KMS-11 (cell line): ENCODE measurements around the gene MED27.

ENCODE experiments used
- H2AFZ ChIP-seq: fragments of 200-600 bp; sonication (generic); 2 replicates; pipeline ENCODE4 v1.6.1; 2016; ENCODE audit warnings: antibody characterized with exemption, mixed run types, low read depth
- H3K27ac ChIP-seq: fragments of 200-600 bp; sonication (generic); 2 replicates; pipeline ENCODE4 v1.6.1; 2016; ENCODE audit warnings: mild to moderate bottlenecking, mixed run types
- H3K27me3 ChIP-seq: fragments of 200-600 bp; sonication (generic); 2 replicates; pipeline ENCODE4 v1.6.1; 2017; ENCODE audit warnings: mild to moderate bottlenecking, low read depth, mixed run types, moderate library complexity; ENCODE audit not compliant: insufficient read depth
- H3K36me3 ChIP-seq: fragments of 200-600 bp; sonication (generic); 2 replicates; pipeline ENCODE4 v1.6.1; 2017; ENCODE audit warnings: mild to moderate bottlenecking, mixed run types; ENCODE audit not compliant: insufficient read depth
- H3K4me1 ChIP-seq: fragments of 200-600 bp; sonication (generic); 2 replicates; pipeline ENCODE4 v1.6.1; 2016; ENCODE audit warnings: mild to moderate bottlenecking, low read depth, mixed run types; ENCODE audit not compliant: poor library complexity, severe bottlenecking
- H3K4me2 ChIP-seq: fragments of 200-600 bp; sonication (generic); 2 replicates; pipeline ENCODE4 v1.7.0; 2016; ENCODE audit warnings: mild to moderate bottlenecking, mixed run types
- H3K4me3 ChIP-seq: fragments of 200-600 bp; sonication (generic); IDR thresholded peaks from 2 replicates; pipeline ENCODE4 v1.6.1; 2017; ENCODE audit warnings: low read depth, low read length, mixed read lengths; ENCODE audit not compliant: insufficient read depth
- H3K79me2 ChIP-seq: fragments of 200-600 bp; sonication (generic); 2 replicates; pipeline ENCODE4 v1.6.1; 2016; ENCODE audit warnings: low read depth, mixed run types; ENCODE audit not compliant: insufficient read depth
- H3K9ac ChIP-seq: fragments of 200-600 bp; sonication (generic); 2 replicates; pipeline ENCODE4 v1.6.1; 2016; ENCODE audit warnings: mild to moderate bottlenecking, mixed run types
- H4K20me1 ChIP-seq: fragments of 200-600 bp; sonication (generic); 2 replicates; pipeline ENCODE4 v1.6.1; 2016; ENCODE audit warnings: mild to moderate bottlenecking, mixed run types; ENCODE audit not compliant: insufficient read depth
- TF ChIP-seq, protein P1 (sequence below): fragments of 200-600 bp; sonication (generic); conservative IDR thresholded peaks from 2 replicates; pipeline ENCODE4 v1.6.1; 2017; ENCODE audit warnings: low read depth, mild to moderate bottlenecking, antibody characterized with exemption, low read length, moderate library complexity, mixed read lengths

The MED27 gene

GRCh38 chr9:131826053-131826452 lies 253.6 kb downstream of the MED27 start:
- H3K9ac ChIP-seq, result no peak overlapping the region
- no peaks in the 10 kb centered on the region for H3K36me3 ChIP-seq
- H3K4me2 ChIP-seq, result no peak overlapping the region
- H3K4me3 ChIP-seq, result no peak overlapping the region
- H3K27me3 ChIP-seq, result peaks cover 88% of the 10 kb centered on the region
- H2AFZ ChIP-seq, result no peak overlapping the region
- TF ChIP-seq, protein P1, sequence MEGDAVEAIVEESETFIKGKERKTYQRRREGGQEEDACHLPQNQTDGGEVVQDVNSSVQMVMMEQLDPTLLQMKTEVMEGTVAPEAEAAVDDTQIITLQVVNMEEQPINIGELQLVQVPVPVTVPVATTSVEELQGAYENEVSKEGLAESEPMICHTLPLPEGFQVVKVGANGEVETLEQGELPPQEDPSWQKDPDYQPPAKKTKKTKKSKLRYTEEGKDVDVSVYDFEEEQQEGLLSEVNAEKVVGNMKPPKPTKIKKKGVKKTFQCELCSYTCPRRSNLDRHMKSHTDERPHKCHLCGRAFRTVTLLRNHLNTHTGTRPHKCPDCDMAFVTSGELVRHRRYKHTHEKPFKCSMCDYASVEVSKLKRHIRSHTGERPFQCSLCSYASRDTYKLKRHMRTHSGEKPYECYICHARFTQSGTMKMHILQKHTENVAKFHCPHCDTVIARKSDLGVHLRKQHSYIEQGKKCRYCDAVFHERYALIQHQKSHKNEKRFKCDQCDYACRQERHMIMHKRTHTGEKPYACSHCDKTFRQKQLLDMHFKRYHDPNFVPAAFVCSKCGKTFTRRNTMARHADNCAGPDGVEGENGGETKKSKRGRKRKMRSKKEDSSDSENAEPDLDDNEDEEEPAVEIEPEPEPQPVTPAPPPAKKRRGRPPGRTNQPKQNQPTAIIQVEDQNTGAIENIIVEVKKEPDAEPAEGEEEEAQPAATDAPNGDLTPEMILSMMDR, result no peak
- no peaks in the 10 kb centered on the region for H4K20me1 ChIP-seq
- no peak overlapping the region for H3K27ac ChIP-seq
- no peaks in the 10 kb centered on the region for H3K79me2 ChIP-seq
- H3K4me1 ChIP-seq, result no peaks in the 10 kb centered on the region

- Histone ChIP-seq H3K9ac (no peak overlapping the region), H3K27me3 (peaks cover 89% of the 10 kb centered on the region), H3K4me2 (no peak overlapping the region)
These were observed 254.6 kb downstream of the MED27 start for GRCh38 chr9:131824953-131825495.

GRCh38 chr9:131824155-131824594 lies 255.5 kb downstream of the MED27 start:
- no peaks in the 10 kb centered on the region for H3K4me1 ChIP-seq

More at GRCh38 chr9:131824953-131825495, 254.6 kb downstream of the MED27 start:
- Histone ChIP-seq H3K4me3 (no peak overlapping the region), H2AFZ (no peak overlapping the region), H3K36me3 (no peaks in the 10 kb centered on the region), H3K4me1 (no peaks in the 10 kb centered on the region), H4K20me1 (no peaks in the 10 kb centered on the region), H3K79me2 (no peaks in the 10 kb centered on the region), H3K27ac (no peak overlapping the region)
- TF ChIP-seq, protein P1, result no peak

GRCh38 chr9:131823701-131824146 lies 255.9 kb downstream of the MED27 start:
- no peak overlapping the region for H3K4me3 ChIP-seq
- TF ChIP-seq, protein P1, result no peak
- H2AFZ ChIP-seq, result no peak overlapping the region
- no peaks in the 10 kb centered on the region for H4K20me1 ChIP-seq
- no peak overlapping the region for H3K27ac ChIP-seq
- no peaks in the 10 kb centered on the region for H3K36me3 ChIP-seq
- no peaks in the 10 kb centered on the region for H3K79me2 ChIP-seq
- H3K27me3 ChIP-seq, result peaks cover 93% of the 10 kb centered on the region
- H3K4me2 ChIP-seq, result no peak overlapping the region
- no peaks in the 10 kb centered on the region for H3K4me1 ChIP-seq
- H3K9ac ChIP-seq, result no peak overlapping the region

More at GRCh38 chr9:131824155-131824594, 255.5 kb downstream of the MED27 start:
- H3K4me2 ChIP-seq, result no peak overlapping the region
- peaks cover 93% of the 10 kb centered on the region for H3K27me3 ChIP-seq
- no peak overlapping the region for H3K4me3 ChIP-seq
- no peaks in the 10 kb centered on the region for H3K36me3 ChIP-seq
- no peaks in the 10 kb centered on the region for H4K20me1 ChIP-seq
- no peak overlapping the region for H2AFZ ChIP-seq
- TF ChIP-seq, protein P1, result no peak
- H3K79me2 ChIP-seq, result no peaks in the 10 kb centered on the region
- H3K9ac ChIP-seq, result no peak overlapping the region
- H3K27ac ChIP-seq, result no peak overlapping the region
